LNCAP (cell line): Measurements from ENCODE around the gene PTPN2.

ENCODE experiments used
- TF ChIP-seq, protein P1 (sequence below): fragments of 450-650 bp; IDR thresholded peaks from 2 replicates; pipeline ENCODE4 v1.5.1; 2017; ENCODE audit warnings: mild to moderate bottlenecking

The PTPN2 gene

DNA sequence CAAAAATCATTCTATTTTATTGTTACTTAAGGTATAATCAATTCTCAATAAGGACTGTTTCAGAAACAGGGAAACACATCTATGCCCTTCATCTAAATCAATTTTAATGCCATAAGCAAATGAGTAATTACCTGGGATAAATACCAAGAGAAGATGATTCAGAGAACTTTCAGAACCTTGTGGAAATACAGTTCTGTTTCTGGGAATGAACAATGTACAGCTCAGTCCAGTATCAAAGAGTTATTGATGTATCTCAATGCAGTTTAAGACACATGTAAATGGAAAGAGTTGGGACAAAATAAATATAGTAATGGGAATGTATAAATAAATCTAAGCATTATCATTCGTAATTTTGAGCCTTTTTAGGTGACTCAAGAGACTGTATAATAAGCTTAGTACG lies 60.1 kb downstream of the PTPN2 start:
- TF ChIP-seq, protein P1, sequence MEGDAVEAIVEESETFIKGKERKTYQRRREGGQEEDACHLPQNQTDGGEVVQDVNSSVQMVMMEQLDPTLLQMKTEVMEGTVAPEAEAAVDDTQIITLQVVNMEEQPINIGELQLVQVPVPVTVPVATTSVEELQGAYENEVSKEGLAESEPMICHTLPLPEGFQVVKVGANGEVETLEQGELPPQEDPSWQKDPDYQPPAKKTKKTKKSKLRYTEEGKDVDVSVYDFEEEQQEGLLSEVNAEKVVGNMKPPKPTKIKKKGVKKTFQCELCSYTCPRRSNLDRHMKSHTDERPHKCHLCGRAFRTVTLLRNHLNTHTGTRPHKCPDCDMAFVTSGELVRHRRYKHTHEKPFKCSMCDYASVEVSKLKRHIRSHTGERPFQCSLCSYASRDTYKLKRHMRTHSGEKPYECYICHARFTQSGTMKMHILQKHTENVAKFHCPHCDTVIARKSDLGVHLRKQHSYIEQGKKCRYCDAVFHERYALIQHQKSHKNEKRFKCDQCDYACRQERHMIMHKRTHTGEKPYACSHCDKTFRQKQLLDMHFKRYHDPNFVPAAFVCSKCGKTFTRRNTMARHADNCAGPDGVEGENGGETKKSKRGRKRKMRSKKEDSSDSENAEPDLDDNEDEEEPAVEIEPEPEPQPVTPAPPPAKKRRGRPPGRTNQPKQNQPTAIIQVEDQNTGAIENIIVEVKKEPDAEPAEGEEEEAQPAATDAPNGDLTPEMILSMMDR: no peak

DNA sequence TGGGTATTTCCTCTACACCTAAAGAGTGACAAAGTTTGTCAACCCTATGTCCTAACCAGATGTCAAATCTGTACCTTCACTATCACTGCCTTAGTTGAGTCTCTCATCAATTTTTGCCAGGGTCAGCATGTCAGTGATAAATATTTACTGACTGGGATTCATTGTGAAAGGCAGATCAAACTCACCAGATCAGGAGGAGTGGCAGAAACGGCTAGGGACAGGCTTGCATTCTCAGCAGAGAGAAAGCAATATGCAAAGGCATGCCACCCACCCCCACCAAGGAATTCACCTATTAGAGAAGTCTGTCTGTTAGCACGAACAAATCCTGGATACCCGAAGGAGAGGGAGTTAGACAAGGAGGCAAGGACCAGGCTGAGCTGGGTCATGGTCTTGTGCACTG lies 62.6 kb downstream of the PTPN2 start:
- TF ChIP-seq, protein P1: no peak

DNA sequence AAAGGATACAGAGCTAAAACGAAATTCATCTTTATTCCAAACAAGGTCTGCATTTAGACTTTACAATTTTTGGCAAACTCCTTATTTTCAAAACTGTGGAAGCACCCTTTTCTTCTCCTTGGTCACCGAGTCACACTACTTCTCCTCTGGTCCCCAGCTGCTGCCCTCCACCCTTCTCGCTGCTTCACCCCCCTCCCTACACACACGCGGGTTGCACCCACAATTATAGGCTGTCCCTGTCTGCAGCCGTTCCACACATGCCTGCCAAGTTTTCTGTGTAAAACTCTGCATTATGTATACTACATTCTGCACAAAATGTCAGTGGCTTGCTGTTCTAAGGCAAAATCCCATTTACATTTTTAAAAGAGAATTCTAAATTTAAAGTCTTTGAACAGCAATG lies 63.5 kb downstream of the PTPN2 start:
- TF ChIP-seq, protein P1: no peak

DNA sequence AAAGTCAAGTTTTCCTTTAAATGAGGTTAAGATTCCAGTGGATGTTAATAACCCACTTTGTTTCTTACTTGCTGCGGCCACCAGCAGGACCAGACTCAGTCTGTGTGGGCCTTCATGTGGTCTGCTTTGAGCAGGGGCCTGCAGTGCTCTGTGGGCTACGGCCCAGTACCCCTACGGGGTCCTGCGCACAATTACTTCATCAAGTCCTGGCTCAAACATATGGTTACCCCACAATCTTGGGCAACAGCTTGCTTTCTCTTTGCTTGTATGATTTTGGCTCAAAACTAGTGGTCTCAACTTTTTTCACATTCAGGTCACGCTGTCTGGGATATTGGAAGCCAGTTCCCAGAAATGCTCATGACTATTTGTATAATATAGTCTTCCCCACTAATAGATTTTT lies 64.2 kb downstream of the PTPN2 start:
- TF ChIP-seq, protein P1: no peak

DNA sequence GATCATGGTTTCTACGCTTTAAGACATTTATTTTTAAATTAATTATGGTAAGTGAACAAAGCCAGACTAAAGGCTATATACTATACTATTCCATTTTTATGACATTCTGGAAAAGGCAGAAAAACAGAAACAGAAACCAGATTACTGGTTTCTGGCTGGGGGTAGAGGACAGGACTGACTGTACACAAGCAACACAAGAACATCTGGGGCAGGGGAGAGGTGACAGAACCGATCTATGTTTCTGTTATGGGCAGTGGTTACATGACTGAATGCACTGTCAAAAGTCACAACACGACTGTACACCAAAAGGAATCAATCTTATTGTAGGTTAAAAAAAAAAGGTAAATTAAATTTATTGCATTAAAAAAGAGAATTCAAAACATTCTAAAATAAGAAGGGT lies 64.7 kb downstream of the PTPN2 start:
- TF ChIP-seq, protein P1: no peak

DNA sequence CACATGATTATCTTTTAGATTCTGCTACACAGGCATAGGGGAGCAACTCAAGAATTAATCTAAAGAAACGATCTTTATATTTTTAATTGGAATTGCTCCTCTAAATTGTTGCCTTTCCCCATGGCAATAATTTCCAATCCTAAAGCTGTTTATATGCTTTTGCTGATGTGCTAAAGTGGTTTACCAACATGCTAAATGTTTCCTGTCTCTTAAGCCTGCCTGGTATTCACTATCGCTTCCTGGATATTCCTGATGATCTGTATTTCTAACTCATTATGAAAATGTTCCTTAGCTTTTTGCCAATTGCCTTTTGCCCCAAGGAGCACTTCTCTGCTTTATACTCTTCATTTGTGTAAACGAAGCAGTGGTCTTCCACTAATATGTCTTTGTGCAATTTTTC lies 65.8 kb downstream of the PTPN2 start:
- TF ChIP-seq, protein P1: no peak

DNA sequence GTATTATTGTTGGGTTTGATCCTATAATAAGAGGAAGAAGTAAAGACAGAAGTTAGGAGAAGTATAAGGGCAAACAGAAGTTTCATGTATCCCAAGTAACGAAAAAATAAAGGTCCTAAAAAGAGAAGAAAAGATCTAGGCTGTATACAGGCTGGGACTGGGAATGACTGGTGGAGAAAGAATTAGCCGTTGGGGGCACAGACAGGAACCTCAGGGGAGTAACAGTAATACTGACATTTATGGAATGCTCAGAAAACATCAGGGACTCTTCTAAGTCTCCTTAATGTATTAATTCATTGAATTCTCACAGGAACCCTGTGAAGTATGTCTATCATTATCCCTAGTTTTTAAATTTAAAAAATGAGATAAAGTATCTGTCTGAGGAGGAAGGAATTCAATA lies 67.6 kb downstream of the PTPN2 start:
- TF ChIP-seq, protein P1: no peak

DNA sequence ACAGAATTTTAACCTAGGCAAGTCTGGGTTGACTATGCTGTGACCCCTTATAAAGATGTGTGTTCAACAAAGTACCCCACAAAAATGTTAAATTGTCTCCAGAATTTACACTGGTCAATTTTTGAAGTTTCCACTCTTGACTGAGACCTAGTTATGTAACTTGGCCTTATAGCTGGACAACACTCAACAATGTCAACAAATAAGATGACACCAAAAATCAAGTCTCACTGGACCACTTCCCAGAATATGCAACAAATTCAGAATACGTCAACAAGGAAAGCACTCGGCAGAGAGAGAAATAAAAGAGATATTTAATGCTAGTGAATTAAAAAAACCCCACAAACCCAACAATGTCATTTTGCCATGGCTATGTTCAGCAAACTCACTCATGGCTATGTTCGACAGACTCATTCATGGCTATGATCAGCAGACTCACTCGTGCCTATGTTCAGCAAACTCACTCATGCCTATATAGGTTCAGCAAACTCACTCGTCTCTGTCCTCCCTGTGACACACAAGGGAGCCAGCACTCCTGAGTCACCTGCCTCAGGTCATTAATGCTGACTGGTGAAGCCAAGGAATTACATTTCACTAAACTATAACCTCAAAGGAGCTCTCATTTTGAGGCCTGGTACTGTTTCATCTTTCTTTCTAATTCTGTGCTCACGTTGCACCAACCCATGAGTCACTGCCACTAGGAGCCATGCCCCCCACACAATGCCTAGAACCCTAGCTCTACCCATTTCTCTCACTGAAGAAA lies 72.7 kb downstream of the PTPN2 start:
- TF ChIP-seq, protein P1: no peak
